ENCODE data around the gene PRXL2B.

DNA sequence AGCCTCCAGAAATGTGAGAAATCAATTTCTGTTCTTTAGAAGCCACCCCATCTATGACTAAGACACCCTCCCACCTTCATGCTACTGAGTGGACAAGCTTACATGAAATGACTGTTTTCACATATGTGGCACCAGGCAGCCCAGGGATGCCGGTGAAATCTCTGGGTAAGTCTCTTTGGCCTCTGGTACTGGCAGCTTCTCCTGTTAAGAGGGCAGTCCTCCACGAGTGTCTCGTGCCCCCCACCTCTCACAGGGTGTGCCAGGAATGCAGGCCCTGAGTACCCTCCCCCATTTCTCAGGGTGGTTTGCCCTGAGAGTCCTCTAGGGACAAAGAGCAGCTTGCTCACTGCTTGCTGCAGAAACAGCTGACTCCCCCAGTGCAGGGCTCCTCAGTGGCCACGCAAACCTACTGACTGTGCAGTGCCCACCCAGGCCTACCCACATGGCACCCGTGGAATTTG, 3.2 kb upstream of the PRXL2B start:
- TF ChIP-seq CTCF (IDR thresholded peaks at IDR 0.05; ENCODE audit: low read length) (no peak), EZH2 (optimal IDR thresholded peaks at IDR 0.05; ENCODE audit: low read depth, low read length) (no peak), EZH2phosphoT487 (IDR thresholded peaks at IDR 0.05; ENCODE audit: low read length) (no peak)

Data from MM.1S (cell line).